MM.1S (cell line): ENCODE results near the gene UFD1.

Experiments
- DNase-seq: peaks from one replicate; pipeline ENCODE4 v3.0.0-alpha.2; 2015
- H2AFZ ChIP-seq: fragments of 300-600 bp; sonication (generic); 2 replicates; pipeline ENCODE4 v1.6.0; 2016; ENCODE audit warnings: antibody characterized with exemption, low read length
- H3F3A ChIP-seq: fragments of 300-600 bp; sonication (generic); 2 replicates; pipeline ENCODE4 v1.6.1; 2016; ENCODE audit warnings: mild to moderate bottlenecking, antibody characterized with exemption, low read length, moderate library complexity, mixed read lengths; ENCODE audit not compliant: insufficient read depth
- H3K27ac ChIP-seq: fragments of 300-600 bp; sonication (generic); 2 replicates; pipeline ENCODE4 v1.5.1; 2016; ENCODE audit warnings: mild to moderate bottlenecking, low read length
- H3K27me3 ChIP-seq: fragments of 300-600 bp; sonication (generic); replicated peaks from 2 replicates; pipeline ENCODE4 v1.6.0; 2016; ENCODE audit warnings: low read length; ENCODE audit not compliant: insufficient read depth
- H3K36me3 ChIP-seq: fragments of 300-600 bp; sonication (generic); replicated peaks from 2 replicates; pipeline ENCODE4 v1.6.1; 2016; ENCODE audit warnings: mild to moderate bottlenecking, low read length, mixed read lengths; ENCODE audit not compliant: insufficient read depth
- H3K4me1 ChIP-seq: fragments of 300-600 bp; sonication (generic); 2 replicates; pipeline ENCODE4 v1.6.1; 2016; ENCODE audit warnings: low read length, mixed read lengths
- H3K4me2 ChIP-seq: fragments of 300-600 bp; sonication (generic); 2 replicates; pipeline ENCODE4 v1.6.0; 2016; ENCODE audit warnings: low read depth, low read length
- H3K4me3 ChIP-seq: fragments of 300-600 bp; sonication (generic); 2 replicates; pipeline ENCODE4 v1.5.1; 2016; ENCODE audit warnings: low read length, mixed read lengths
- H3K79me2 ChIP-seq: fragments of 300-600 bp; sonication (generic); 2 replicates; pipeline ENCODE4 v1.6.1; 2016; ENCODE audit warnings: mixed run types, low read length, mixed read lengths
- H3K9ac ChIP-seq: fragments of 300-600 bp; sonication (generic); 2 replicates; pipeline ENCODE4 v1.6.1; 2016; ENCODE audit warnings: low read length, mixed read lengths
- H3K9me2 ChIP-seq: fragments of 300-600 bp; sonication (generic); replicated peaks from 2 replicates; pipeline ENCODE4 v1.6.1; 2016; ENCODE audit warnings: mild to moderate bottlenecking, low read length, mixed read lengths; ENCODE audit not compliant: insufficient read depth
- H3K9me3 ChIP-seq: fragments of 300-600 bp; sonication (generic); replicated peaks from 2 replicates; pipeline ENCODE4 v1.6.1; 2016; ENCODE audit warnings: mild to moderate bottlenecking, low read length, mixed read lengths; ENCODE audit not compliant: insufficient read depth
- H4K20me1 ChIP-seq: fragments of 300-600 bp; sonication (generic); 2 replicates; pipeline ENCODE4 v1.6.1; 2016; ENCODE audit warnings: mild to moderate bottlenecking, low read length, moderate library complexity, mixed read lengths; ENCODE audit not compliant: insufficient read depth
- EZH2 ChIP-seq: fragments of 300-600 bp; sonication (generic); optimal IDR thresholded peaks from 2 replicates; pipeline ENCODE3; 2017; ENCODE audit warnings: low read depth, mild to moderate bottlenecking, antibody characterized with exemption, low read length, mixed read lengths
- EZH2phosphoT487 ChIP-seq: fragments of 300-600 bp; sonication (generic); IDR thresholded peaks from 2 replicates; pipeline ENCODE4 v1.6.1; 2018; ENCODE audit warnings: antibody characterized with exemption, low read length
- TF ChIP-seq, protein P1 (sequence below): fragments of 300-600 bp; sonication (generic); IDR thresholded peaks from 2 replicates; pipeline ENCODE4 v1.5.1; 2016; ENCODE audit warnings: antibody characterized with exemption, low read length, mixed read lengths

The UFD1 gene

DNA sequence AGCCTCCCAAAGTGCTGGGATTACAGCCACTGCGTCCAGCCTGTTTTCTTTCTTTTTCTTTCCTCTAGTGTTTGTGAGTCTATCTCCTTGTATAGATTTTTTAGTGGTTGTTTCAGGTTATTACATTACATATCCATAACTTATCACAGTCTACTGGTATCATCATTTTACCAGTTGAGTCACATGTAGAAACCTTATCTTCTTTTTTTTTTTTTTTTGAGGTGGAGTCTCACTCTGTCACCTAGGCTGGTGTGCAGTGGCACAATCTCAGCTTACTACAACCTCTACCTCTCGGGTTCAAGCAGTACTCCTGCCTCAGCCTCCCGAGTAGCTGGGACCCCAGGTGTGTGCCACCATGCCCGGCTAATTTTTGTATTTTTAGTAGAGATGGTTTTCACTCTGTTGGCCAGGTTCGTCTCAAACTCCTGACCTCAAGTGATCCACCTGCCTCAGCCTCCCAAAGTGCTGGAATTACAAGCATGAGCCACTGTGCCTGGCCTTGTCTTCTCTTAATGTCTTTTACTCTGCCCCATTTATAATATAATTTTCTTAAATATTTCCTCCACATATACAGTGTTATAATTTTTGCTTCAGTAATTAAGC lies 11.7 kb upstream of the UFD1 start:
- no peak overlapping the region for H3K4me2 ChIP-seq
- no peaks in the 10 kb centered on the region for H3K27me3 ChIP-seq
- H3K9me3 ChIP-seq, result no peaks in the 10 kb centered on the region
- DNase-seq, result no peak
- peaks cover 12% of the 10 kb centered on the region for H3K4me1 ChIP-seq
- H3K36me3 ChIP-seq, result 0 out of 2 replicates have a peak, but pooled peaks cover 3% of the 10 kb centered on the region
- no peaks in the 10 kb centered on the region for H3K9me2 ChIP-seq
- H2AFZ ChIP-seq, result no peak overlapping the region
- no peak overlapping the region for H3K27ac ChIP-seq
- H3K79me2 ChIP-seq, result peaks cover 7% of the 10 kb centered on the region
- no peaks in the 10 kb centered on the region for H3F3A ChIP-seq
- 0 out of 2 replicates have a peak, but pooled peaks cover 7% of the 10 kb centered on the region for H4K20me1 ChIP-seq
- H3K4me3 ChIP-seq, result no peak overlapping the region
- H3K9ac ChIP-seq, result no peak overlapping the region
- TF ChIP-seq EZH2phosphoT487, result no peak
- TF ChIP-seq, protein P1, sequence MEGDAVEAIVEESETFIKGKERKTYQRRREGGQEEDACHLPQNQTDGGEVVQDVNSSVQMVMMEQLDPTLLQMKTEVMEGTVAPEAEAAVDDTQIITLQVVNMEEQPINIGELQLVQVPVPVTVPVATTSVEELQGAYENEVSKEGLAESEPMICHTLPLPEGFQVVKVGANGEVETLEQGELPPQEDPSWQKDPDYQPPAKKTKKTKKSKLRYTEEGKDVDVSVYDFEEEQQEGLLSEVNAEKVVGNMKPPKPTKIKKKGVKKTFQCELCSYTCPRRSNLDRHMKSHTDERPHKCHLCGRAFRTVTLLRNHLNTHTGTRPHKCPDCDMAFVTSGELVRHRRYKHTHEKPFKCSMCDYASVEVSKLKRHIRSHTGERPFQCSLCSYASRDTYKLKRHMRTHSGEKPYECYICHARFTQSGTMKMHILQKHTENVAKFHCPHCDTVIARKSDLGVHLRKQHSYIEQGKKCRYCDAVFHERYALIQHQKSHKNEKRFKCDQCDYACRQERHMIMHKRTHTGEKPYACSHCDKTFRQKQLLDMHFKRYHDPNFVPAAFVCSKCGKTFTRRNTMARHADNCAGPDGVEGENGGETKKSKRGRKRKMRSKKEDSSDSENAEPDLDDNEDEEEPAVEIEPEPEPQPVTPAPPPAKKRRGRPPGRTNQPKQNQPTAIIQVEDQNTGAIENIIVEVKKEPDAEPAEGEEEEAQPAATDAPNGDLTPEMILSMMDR, result no peak
- no peak for TF ChIP-seq EZH2

DNA sequence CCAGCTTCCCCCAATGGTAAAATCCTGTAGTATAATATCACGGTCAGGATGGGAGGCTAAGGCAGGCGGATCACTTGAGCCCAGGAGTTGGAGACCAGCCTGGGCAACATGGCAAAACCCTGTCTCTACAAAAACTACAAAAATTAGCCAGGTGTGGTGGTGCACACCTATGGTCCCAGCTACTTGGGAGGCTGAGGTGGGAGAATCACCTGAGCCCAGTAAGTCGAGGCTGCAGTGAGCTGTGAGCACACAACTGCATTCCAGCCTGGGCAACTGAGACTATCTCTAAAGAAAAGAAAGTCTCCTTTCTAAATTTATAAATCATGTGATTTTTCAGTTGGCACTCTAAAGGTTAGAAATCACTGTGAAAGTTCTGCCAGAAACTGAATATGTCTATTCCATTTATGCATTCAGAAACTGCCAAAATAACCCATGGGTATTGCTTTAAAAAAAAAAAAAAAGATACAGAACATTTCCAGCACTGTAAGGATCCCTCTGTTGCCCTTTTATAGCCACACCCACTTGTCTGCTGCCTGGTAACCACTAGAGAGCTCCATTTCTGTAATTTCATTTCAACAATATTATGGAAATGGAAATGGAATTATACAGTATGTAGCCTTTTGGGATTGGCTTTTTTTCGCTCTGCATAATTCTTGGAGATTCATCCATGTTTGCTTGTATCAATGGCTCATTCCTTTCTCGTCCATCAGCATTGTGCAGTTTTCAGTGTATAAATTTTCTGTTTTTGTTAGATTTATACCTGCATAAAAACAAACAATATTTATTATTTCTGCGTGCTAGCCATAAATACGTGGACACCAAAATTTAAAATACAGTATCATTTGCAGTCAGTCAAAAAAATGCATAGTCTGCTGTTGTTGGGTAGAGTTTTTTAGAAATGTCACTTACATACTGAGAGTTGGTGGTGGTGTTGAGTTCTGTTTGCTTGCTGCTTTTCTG lies 10.2 kb upstream of the UFD1 start:
- peak overlapping the region; percentile 22; the same call in 1 of the 2 replicates for H3K4me2 ChIP-seq
- 0 out of 2 replicates have a peak, but pooled peaks cover 7% of the 10 kb centered on the region for H4K20me1 ChIP-seq
- no peaks in the 10 kb centered on the region for H3K9me2 ChIP-seq
- H3K9me3 ChIP-seq, result no peaks in the 10 kb centered on the region
- TF ChIP-seq, protein P1, result peak; percentile 20; the same call in 1 of the 2 replicates
- TF ChIP-seq EZH2phosphoT487, result no peak
- H3K4me3 ChIP-seq, result no peak overlapping the region
- no peak overlapping the region for H3K9ac ChIP-seq
- no peaks in the 10 kb centered on the region for H3F3A ChIP-seq
- H3K27me3 ChIP-seq, result no peaks in the 10 kb centered on the region
- H3K79me2 ChIP-seq, result peaks cover 7% of the 10 kb centered on the region
- DNase-seq, result no peak
- no peak overlapping the region for H3K27ac ChIP-seq
- peaks cover 12% of the 10 kb centered on the region for H3K4me1 ChIP-seq
- H3K36me3 ChIP-seq, result no peaks in the 10 kb centered on the region
- H2AFZ ChIP-seq, result no peak overlapping the region

DNA sequence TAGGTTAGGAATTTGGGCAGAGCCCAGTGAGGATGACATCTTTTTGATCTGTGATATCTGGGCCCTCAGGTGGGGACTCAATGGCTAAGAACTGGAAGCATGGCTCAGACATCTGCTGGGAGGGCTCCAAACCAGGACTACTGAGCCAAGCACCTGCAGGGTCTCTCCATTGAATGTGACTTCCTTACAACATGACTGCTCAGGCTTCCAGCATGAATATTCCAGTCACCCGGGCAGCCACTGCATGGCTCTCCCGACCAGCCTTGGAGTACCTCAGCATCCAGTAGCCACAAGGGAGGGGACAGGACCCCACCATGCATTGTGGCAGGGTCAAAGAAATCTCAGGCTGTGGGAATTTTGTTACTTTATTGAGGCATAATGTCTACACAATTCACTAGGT lies 9.3 kb upstream of the UFD1 start:
- Histone ChIP-seq H3K36me3 (peaks cover 2% of the 10 kb centered on the region; the same call in 1 of the 2 replicates), H2AFZ (no peak overlapping the region), H3K4me3 (no peak overlapping the region), H3K27me3 (no peaks in the 10 kb centered on the region), H3K9ac (no peak overlapping the region), H3K27ac (no peak overlapping the region), H3K9me3 (no peaks in the 10 kb centered on the region), H3K9me2 (no peaks in the 10 kb centered on the region), H3K79me2 (peaks cover 7% of the 10 kb centered on the region), H4K20me1 (0 out of 2 replicates have a peak, but pooled peaks cover 7% of the 10 kb centered on the region), H3F3A (no peaks in the 10 kb centered on the region), H3K4me1 (peaks cover 12% of the 10 kb centered on the region), H3K4me2 (no peak overlapping the region)
- DNase-seq, result no peak
- TF ChIP-seq, protein P1, result no peak
- no peak for TF ChIP-seq EZH2
- TF ChIP-seq EZH2phosphoT487, result no peak
